CD14-positive monocyte (primary cell): ENCODE results near the gene CABYR. TPM values are rescaled to one million over a fixed set of nuclear protein-coding genes. Genes with fewer than 3 reads are reported as not detected.

ENCODE experiments used
- DNase-seq, 3 donors: peaks; one replicate each; pipeline ENCODE4 v3.0.0-alpha.2; 2011 to 2022
- H2AFZ ChIP-seq: 2 replicates; pipeline ENCODE4 v1.6.0; 2012; ENCODE audit warnings: mild to moderate bottlenecking, low read depth, low read length, inconsistent platforms; ENCODE audit not compliant: insufficient read depth, poor library complexity, severe bottlenecking
- H3K27ac ChIP-seq, 2 donors: 1 replicate in 1 of 2; 2 replicates in 1 of 2; pipeline ENCODE4 v1.5.1; 2012 to 2013; ENCODE audit warnings: low read length in 2 of 2, control low read depth in 1 of 2, inconsistent platforms in 1 of 2, low read depth in 1 of 2, mild to moderate bottlenecking in 1 of 2
- H3K27me3 ChIP-seq, 2 donors: one replicate each; pipeline versions ENCODE4 v1.6.0 to v1.6.1; 2011 to 2013; ENCODE audit warnings: low read length in 2 of 2; ENCODE audit not compliant: control insufficient read depth in 2 of 2, insufficient read depth in 2 of 2
- H3K36me3 ChIP-seq, 2 donors: replicated peaks in 1 of 2; 1 replicate in 1 of 2; 2 replicates in 1 of 2; pipeline versions ENCODE4 v1.5.1 to v1.6.1; 2012 to 2013; ENCODE audit warnings: low read length in 2 of 2, control low read depth in 1 of 2, inconsistent platforms in 1 of 2, mild to moderate bottlenecking in 1 of 2; ENCODE audit not compliant: insufficient read depth in 2 of 2, control insufficient read depth in 1 of 2
- H3K4me1 ChIP-seq, 2 donors: 1 replicate in 1 of 2; 2 replicates in 1 of 2; pipeline versions ENCODE4 v1.5.1 to v1.6.1; 2012 to 2013; ENCODE audit warnings: low read length in 2 of 2, control low read depth in 1 of 2, inconsistent platforms in 1 of 2, mild to moderate bottlenecking in 1 of 2, moderate library complexity in 1 of 2; ENCODE audit not compliant: insufficient read depth in 2 of 2, control insufficient read depth in 1 of 2
- H3K4me2 ChIP-seq: replicated peaks from 2 replicates; pipeline ENCODE3; 2012; ENCODE audit warnings: low read length, moderate library complexity, mild to moderate bottlenecking; ENCODE audit not compliant: poor library complexity, severe bottlenecking; ENCODE audit errors: extremely low read depth
- H3K4me3 ChIP-seq, 3 experiments: fragments of 200-600 bp in 1 of 3; sonication (generic) in 1 of 3; replicated peaks in 1 of 3; 1 replicate in 2 of 3; 2 replicates in 1 of 3; pipeline ENCODE4 v1.5.1; 2011 to 2013; ENCODE audit warnings: low read length in 3 of 3, mild to moderate bottlenecking in 3 of 3, control low read depth in 2 of 3, low read depth in 2 of 3, inconsistent platforms in 1 of 3, moderate library complexity in 1 of 3
- H3K79me2 ChIP-seq: 2 replicates; pipeline ENCODE4 v1.6.0; 2012; ENCODE audit warnings: mild to moderate bottlenecking, control low read depth, inconsistent platforms, low read length, moderate library complexity; ENCODE audit not compliant: insufficient read depth
- H3K9ac ChIP-seq: 2 replicates; pipeline ENCODE4 v1.6.0; 2017; ENCODE audit warnings: low read length, mild to moderate bottlenecking; ENCODE audit not compliant: insufficient read depth, poor library complexity, severe bottlenecking
- H3K9me3 ChIP-seq, 2 donors: replicated peaks in 1 of 2; 1 replicate in 1 of 2; 2 replicates in 1 of 2; pipeline versions ENCODE4 v1.5.1 to v1.6.1; 2012 to 2013; ENCODE audit warnings: low read length in 2 of 2, control low read depth in 1 of 2; ENCODE audit not compliant: control insufficient read depth in 1 of 2, insufficient read depth in 1 of 2
- H4K20me1 ChIP-seq: 2 replicates; pipeline ENCODE4 v1.6.0; 2012; ENCODE audit warnings: mild to moderate bottlenecking, low read length, control low read depth, moderate library complexity; ENCODE audit not compliant: insufficient read depth
- H3K27ac Mint-ChIP-seq, 7 donors: one replicate each; pipeline ENCODE4 v1.8.0; 2020; ENCODE audit warnings: mild to moderate bottlenecking in 7 of 7, mixed read lengths in 7 of 7, moderate library complexity in 6 of 7, inconsistent platforms in 2 of 7
- H3K27me3 Mint-ChIP-seq, 3 donors: one replicate each; pipeline ENCODE4 v1.8.0; 2021 to 2022; ENCODE audit warnings: low read depth in 3 of 3, mild to moderate bottlenecking in 3 of 3, mixed read lengths in 3 of 3, moderate library complexity in 3 of 3, inconsistent platforms in 1 of 3
- H3K36me3 Mint-ChIP-seq, 2 donors: one replicate each; pipeline ENCODE4 v1.8.0; 2020; ENCODE audit warnings: mixed read lengths in 2 of 2, inconsistent platforms in 1 of 2, mild to moderate bottlenecking in 1 of 2
- H3K4me1 Mint-ChIP-seq: one replicate; pipeline ENCODE4 v1.8.0; 2020; ENCODE audit warnings: mild to moderate bottlenecking, mixed read lengths
- H3K4me3 Mint-ChIP-seq, 2 donors: one replicate each; pipeline ENCODE4 v1.8.0; 2020; ENCODE audit warnings: mild to moderate bottlenecking in 2 of 2, mixed read lengths in 2 of 2, moderate library complexity in 1 of 2
- H3K9me3 Mint-ChIP-seq, 7 donors: one replicate each; pipeline ENCODE4 v1.8.0; 2020 to 2022; ENCODE audit warnings: mixed read lengths in 7 of 7, mild to moderate bottlenecking in 6 of 7, moderate library complexity in 6 of 7, inconsistent platforms in 2 of 7
- WGBS: methylation state at CpG from one replicate; pipeline ENCODE4 v1.1.5; 2013; ENCODE audit warnings: missing lambda C conversion rate; ENCODE audit not compliant: insufficient coverage; 5-methylcytosine and 5-hydroxymethylcytosine counted together
- intact Hi-C, 2 donors: fragments of 100-400 bp; cut with micrococcal nuclease; formaldehyde crosslinking; loops; one replicate each; pipeline versions ENCODE4 v1.15.0 to v1.15.1; 2023
- polyA plus RNA-seq, 3 donors: library from polyadenylated mRNA; depleted of rRNA in 1 of 3; unstranded in 2 of 3; stranded (reverse) in 1 of 3; fragments of 300-500 nt in 2 of 3; fragments of >200 nt in 1 of 3; fragmentation: Illumina TruSeq in 2 of 3; gene quantifications; 1 replicate in 2 of 3; 2 replicates in 1 of 3; pipeline ENCODE4 v1.2.3, GENCODE V29; 2012 to 2021
- TF ChIP-seq, protein P1 (sequence below): fragments of 200-600 bp; IDR thresholded peaks from one replicate; pipeline ENCODE4 v1.8.0; 2022; ENCODE audit warnings: antibody characterized with exemption, mild to moderate bottlenecking

Gene CABYR
- polyA plus RNA-seq, 3 donors: 0.07 TPM; not detected in 2

DNA sequence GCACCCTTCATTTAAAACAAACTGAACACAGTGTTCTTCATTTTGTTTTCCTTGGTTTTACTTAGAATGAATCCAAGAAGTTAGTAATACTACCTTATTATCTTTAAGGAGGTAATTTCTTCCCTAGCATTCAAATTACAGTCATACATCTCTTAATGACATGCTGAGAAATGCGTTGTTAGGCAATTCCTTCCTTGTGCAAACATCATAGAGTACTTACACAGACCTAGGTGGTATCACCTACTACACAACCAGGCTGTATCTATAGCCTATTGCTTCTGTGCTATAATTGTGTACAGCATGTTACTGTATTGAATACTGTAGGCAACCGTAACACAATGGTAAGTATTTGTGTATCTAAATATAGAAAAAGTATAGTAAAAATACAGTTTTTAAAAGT lies 8.4 kb upstream of the CABYR start:
- Histone ChIP-seq H3K4me3 (no peak overlapping the region), H3K27ac (no peak overlapping the region), H3K79me2 (no peaks in the 10 kb centered on the region), H3K4me1 (no peaks in the 10 kb centered on the region), H3K9ac (no peak overlapping the region), H3K4me2 (no peak overlapping the region), H3K36me3 (peaks cover 79 to 86% of the 10 kb centered on the region in 2 donors), H2AFZ (no peak overlapping the region), H4K20me1 (no peaks in the 10 kb centered on the region), H3K27me3 (no peaks in the 10 kb centered on the region), H3K9me3 (no peaks in the 10 kb centered on the region)
- TF ChIP-seq, protein P1, sequence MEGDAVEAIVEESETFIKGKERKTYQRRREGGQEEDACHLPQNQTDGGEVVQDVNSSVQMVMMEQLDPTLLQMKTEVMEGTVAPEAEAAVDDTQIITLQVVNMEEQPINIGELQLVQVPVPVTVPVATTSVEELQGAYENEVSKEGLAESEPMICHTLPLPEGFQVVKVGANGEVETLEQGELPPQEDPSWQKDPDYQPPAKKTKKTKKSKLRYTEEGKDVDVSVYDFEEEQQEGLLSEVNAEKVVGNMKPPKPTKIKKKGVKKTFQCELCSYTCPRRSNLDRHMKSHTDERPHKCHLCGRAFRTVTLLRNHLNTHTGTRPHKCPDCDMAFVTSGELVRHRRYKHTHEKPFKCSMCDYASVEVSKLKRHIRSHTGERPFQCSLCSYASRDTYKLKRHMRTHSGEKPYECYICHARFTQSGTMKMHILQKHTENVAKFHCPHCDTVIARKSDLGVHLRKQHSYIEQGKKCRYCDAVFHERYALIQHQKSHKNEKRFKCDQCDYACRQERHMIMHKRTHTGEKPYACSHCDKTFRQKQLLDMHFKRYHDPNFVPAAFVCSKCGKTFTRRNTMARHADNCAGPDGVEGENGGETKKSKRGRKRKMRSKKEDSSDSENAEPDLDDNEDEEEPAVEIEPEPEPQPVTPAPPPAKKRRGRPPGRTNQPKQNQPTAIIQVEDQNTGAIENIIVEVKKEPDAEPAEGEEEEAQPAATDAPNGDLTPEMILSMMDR: no peak
- Mint-ChIP-seq H3K4me1 (no peaks in the 10 kb centered on the region), H3K27me3 (no peaks in the 10 kb centered on the region), H3K4me3 (no peak overlapping the region), H3K36me3 (peaks cover 61 to 82% of the 10 kb centered on the region in 2 donors), H3K9me3 (no peaks in the 10 kb centered on the region), H3K27ac (no peak overlapping the region)
- intact Hi-C loops: no loop called here
- no CpG with 5 or more reads among the region's 2 CpGs for WGBS
- DNase-seq: no peak

DNA sequence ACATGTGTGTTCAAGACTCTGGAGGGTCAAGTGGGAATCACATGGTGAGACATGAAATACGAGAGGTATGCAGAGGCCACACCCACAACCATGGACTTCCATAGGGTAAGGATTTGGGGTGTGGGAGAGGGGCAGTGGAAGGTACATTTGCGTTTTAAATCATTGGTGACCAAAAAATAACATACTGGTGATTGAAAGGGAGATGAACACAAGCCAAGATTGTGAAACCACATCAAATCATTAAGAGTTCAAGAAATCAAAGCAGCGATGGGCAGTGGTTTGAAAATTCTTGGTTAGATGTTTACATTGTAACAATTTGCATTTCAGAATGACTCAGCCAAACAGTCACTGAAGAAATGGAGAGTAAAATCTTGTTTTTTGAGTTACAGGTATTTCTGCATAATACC lies 1.9 kb upstream of the CABYR start:
- H3K4me3 ChIP-seq: no peak overlapping the region
- no peak overlapping the region for H3K27ac ChIP-seq
- H3K4me3 Mint-ChIP-seq: no peak overlapping the region
- H4K20me1 ChIP-seq: no peaks in the 10 kb centered on the region
- TF ChIP-seq, protein P1: no peak
- H3K27ac Mint-ChIP-seq: no peak overlapping the region
- peaks cover 14 to 15% (median 14%) of the 10 kb centered on the region in 3 donors for H3K27me3 Mint-ChIP-seq
- H3K79me2 ChIP-seq: no peaks in the 10 kb centered on the region
- intact Hi-C loops: no loop called here
- peaks cover 0 to 14% of the 10 kb centered on the region in 2 donors for H3K27me3 ChIP-seq
- peaks cover 17 to 20% of the 10 kb centered on the region in 2 donors for H3K4me1 ChIP-seq
- H3K9me3 ChIP-seq: no peaks in the 10 kb centered on the region
- peaks cover 0 to 8% (median 4%) of the 10 kb centered on the region in 7 donors for H3K9me3 Mint-ChIP-seq
- peaks cover 33 to 45% of the 10 kb centered on the region in 2 donors for H3K36me3 Mint-ChIP-seq
- no peak overlapping the region for H3K4me2 ChIP-seq
- H3K9ac ChIP-seq: no peak overlapping the region
- H3K36me3 ChIP-seq: peaks cover 21 to 32% of the 10 kb centered on the region in 2 donors
- no peak overlapping the region for H2AFZ ChIP-seq
- H3K4me1 Mint-ChIP-seq: peaks cover 17% of the 10 kb centered on the region
- no peak for DNase-seq
- WGBS: no CpG with 5 or more reads among the region's 3 CpGs
